ENCODE data around the gene ANO3.

DNA sequence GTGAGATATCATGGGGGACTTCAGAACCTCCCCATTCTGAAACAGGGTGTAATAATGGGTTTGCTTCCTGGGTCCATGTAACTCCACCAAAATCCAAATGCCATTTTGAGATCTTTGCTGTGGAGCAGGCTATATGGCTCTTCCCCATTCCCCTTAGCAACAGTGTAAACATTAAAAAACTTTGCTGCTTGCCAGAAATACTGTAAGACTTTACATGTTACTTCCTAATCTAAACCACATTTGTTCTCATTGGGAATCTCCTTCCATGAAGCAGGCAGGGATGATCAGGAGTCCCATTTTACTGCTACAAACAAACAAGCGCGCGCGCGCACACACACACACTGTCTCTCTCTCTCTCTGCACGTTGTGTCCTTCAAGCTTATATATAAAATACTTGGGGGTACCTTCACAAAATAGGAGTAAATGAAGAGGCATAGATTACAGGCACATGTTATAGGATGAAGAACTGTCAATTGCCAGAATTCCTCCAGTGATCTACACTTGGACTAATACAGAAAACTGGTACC lies 86.5 kb downstream of the ANO3 start:
- TF ChIP-seq, protein P1, sequence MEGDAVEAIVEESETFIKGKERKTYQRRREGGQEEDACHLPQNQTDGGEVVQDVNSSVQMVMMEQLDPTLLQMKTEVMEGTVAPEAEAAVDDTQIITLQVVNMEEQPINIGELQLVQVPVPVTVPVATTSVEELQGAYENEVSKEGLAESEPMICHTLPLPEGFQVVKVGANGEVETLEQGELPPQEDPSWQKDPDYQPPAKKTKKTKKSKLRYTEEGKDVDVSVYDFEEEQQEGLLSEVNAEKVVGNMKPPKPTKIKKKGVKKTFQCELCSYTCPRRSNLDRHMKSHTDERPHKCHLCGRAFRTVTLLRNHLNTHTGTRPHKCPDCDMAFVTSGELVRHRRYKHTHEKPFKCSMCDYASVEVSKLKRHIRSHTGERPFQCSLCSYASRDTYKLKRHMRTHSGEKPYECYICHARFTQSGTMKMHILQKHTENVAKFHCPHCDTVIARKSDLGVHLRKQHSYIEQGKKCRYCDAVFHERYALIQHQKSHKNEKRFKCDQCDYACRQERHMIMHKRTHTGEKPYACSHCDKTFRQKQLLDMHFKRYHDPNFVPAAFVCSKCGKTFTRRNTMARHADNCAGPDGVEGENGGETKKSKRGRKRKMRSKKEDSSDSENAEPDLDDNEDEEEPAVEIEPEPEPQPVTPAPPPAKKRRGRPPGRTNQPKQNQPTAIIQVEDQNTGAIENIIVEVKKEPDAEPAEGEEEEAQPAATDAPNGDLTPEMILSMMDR (conservative IDR thresholded peaks at IDR 0.05; ENCODE audit: low read depth, low read length), result no peak
- no peak for TF ChIP-seq EZH2phosphoT487 (IDR thresholded peaks at IDR 0.05; ENCODE audit: borderline replicate concordance, low read length)

All from PC-3 (cell line).